H1 (cell line): ENCODE measurements around the gene ZBTB48. TPM values are rescaled to one million over a fixed set of nuclear protein-coding genes. Genes with fewer than 3 reads are reported as not detected.

Source experiments
- CTCF ChIA-PET: fragments of 300-600 bp; sonication (Branson Sonifier 250); formaldehyde crosslinking; loops from one replicate; lab custom pipeline; 2021; ENCODE audit not compliant: partially characterized antibody; lab: Charles Lee
- POLR2A ChIA-PET: fragments of 300-600 bp; sonication (Branson Sonifier 250); formaldehyde crosslinking; loops from one replicate; lab custom pipeline; 2021; ENCODE audit warnings: inconsistent platforms; ENCODE audit not compliant: partially characterized antibody; lab: Charles Lee
- DNase-seq, 2 experiments: peaks; one replicate each; pipeline versions ENCODE4 v3.0.0 to v3.0.0-alpha.2; 2010 to 2022; ENCODE audit warnings: low spot score in 2 of 2, low read depth in 1 of 2, mixed read lengths in 1 of 2
- FAIRE-seq: peaks from 2 replicates; lab custom pipeline; 2011; peaks lifted over from hg19 to GRCh38; lab: Jason Lieb, UNC
- H2AFZ ChIP-seq: 2 replicates; pipeline ENCODE4 v1.8.1; 2012; ENCODE audit warnings: low read length, inconsistent platforms
- H2AK5ac ChIP-seq: 2 replicates; pipeline ENCODE4 v1.6.1; 2013; ENCODE audit warnings: low read depth, low read length
- H2BK120ac ChIP-seq: replicated peaks from 2 replicates; pipeline ENCODE3; 2013; ENCODE audit warnings: low read depth, low read length, inconsistent platforms
- H2BK12ac ChIP-seq: 2 replicates; pipeline ENCODE4 v1.6.1; 2013; ENCODE audit warnings: low read depth, low read length
- H2BK15ac ChIP-seq: 2 replicates; pipeline ENCODE4 v1.6.1; 2013; ENCODE audit warnings: low read length
- H2BK20ac ChIP-seq: 2 replicates; pipeline ENCODE4 v1.6.1; 2013; ENCODE audit warnings: low read length
- H2BK5ac ChIP-seq: 2 replicates; pipeline ENCODE4 v1.6.1; 2013; ENCODE audit warnings: low read depth, low read length
- H3K14ac ChIP-seq: 2 replicates; pipeline ENCODE4 v1.6.1; 2013; ENCODE audit warnings: inconsistent platforms; ENCODE audit not compliant: insufficient read length
- H3K18ac ChIP-seq: 2 replicates; pipeline ENCODE4 v1.6.1; 2013; ENCODE audit warnings: low read length; ENCODE audit errors: extremely low read depth
- H3K23ac ChIP-seq: 2 replicates; pipeline ENCODE4 v1.6.1; 2013; ENCODE audit warnings: inconsistent platforms; ENCODE audit not compliant: insufficient read length
- H3K23me2 ChIP-seq: 2 replicates; pipeline ENCODE4 v1.6.1; 2013; ENCODE audit warnings: low read depth, low read length
- H3K27ac ChIP-seq: 2 replicates; pipeline ENCODE4 v1.6.1; 2011; ENCODE audit warnings: low read depth, low read length, inconsistent platforms
- H3K27me3 ChIP-seq, 4 experiments: replicated peaks in 1 of 4; 1 replicate in 1 of 4; 2 replicates in 3 of 4; pipeline versions ENCODE4 v1.6.1 to v1.8.1; 2011 to 2013; ENCODE audit warnings: low read length in 3 of 4, mild to moderate bottlenecking in 3 of 4, inconsistent platforms in 2 of 4, mixed read lengths in 2 of 4, moderate library complexity in 1 of 4; ENCODE audit not compliant: control insufficient read depth in 3 of 4, insufficient read depth in 3 of 4; ENCODE audit errors: extremely low read depth in 1 of 4
- H3K36me3 ChIP-seq, 4 experiments: 2 replicates each; pipeline versions ENCODE4 v1.6.1 to v1.8.1; 2011 to 2013; ENCODE audit warnings: mild to moderate bottlenecking in 4 of 4, low read length in 3 of 4, moderate library complexity in 2 of 4, control low read depth in 1 of 4, inconsistent platforms in 1 of 4; ENCODE audit not compliant: insufficient read depth in 4 of 4, control insufficient read depth in 2 of 4
- H3K4ac ChIP-seq: replicated peaks from 2 replicates; pipeline ENCODE3; 2013; ENCODE audit warnings: low read length, low read depth, mixed read lengths, inconsistent platforms; ENCODE audit not compliant: insufficient read length
- H3K4me1 ChIP-seq, 4 experiments: replicated peaks in 1 of 4; 1 replicate in 1 of 4; 2 replicates in 3 of 4; pipeline versions ENCODE4 v1.6.1 to v1.8.1; 2011 to 2013; ENCODE audit warnings: low read length in 3 of 4, inconsistent platforms in 2 of 4, mixed read lengths in 1 of 4; ENCODE audit not compliant: insufficient read depth in 4 of 4, control insufficient read depth in 3 of 4
- H3K4me2 ChIP-seq, 2 experiments: 2 replicates each; pipeline versions ENCODE4 v1.6.1 to v1.8.1; 2011 to 2013; ENCODE audit warnings: low read depth in 2 of 2, low read length in 2 of 2, control low read depth in 1 of 2, inconsistent platforms in 1 of 2, mild to moderate bottlenecking in 1 of 2; ENCODE audit not compliant: insufficient read depth in 1 of 2
- H3K4me3 ChIP-seq, 4 experiments: fragments of 200-600, 300-600 bp in 1 of 4; sonication (generic), shearing (Covaris generic), sonication (Bioruptor Twin) in 1 of 4; 2 replicates each; pipeline versions ENCODE4 v1.5.1 to v1.8.1; 2011 to 2016; ENCODE audit warnings: low read length in 4 of 4, low read depth in 3 of 4, control low read depth in 2 of 4, inconsistent platforms in 2 of 4, mild to moderate bottlenecking in 2 of 4, mixed read lengths in 1 of 4, moderate library complexity in 1 of 4; ENCODE audit not compliant: insufficient read depth in 2 of 4; ENCODE audit errors: extremely low read depth in 1 of 4
- H3K56ac ChIP-seq: replicated peaks from 2 replicates; pipeline ENCODE3; 2013; ENCODE audit warnings: low read depth, mild to moderate bottlenecking, mixed read lengths, low read length, inconsistent platforms; ENCODE audit not compliant: insufficient read length
- H3K79me1 ChIP-seq: 2 replicates; pipeline ENCODE4 v1.6.1; 2013; ENCODE audit warnings: low read depth, low read length, control low read depth
- H3K79me2 ChIP-seq, 2 experiments: 2 replicates each; pipeline versions ENCODE4 v1.6.1 to v1.8.1; 2012 to 2013; ENCODE audit warnings: low read length in 2 of 2, mild to moderate bottlenecking in 2 of 2, inconsistent platforms in 1 of 2; ENCODE audit not compliant: insufficient read depth in 2 of 2, control insufficient read depth in 1 of 2
- H3K9ac ChIP-seq, 4 experiments: replicated peaks in 1 of 4; 1 replicate in 1 of 4; 2 replicates in 3 of 4; pipeline versions ENCODE4 v1.6.1 to v1.8.1; 2011 to 2013; ENCODE audit warnings: low read depth in 3 of 4, low read length in 3 of 4, control low read depth in 2 of 4, mild to moderate bottlenecking in 2 of 4, moderate library complexity in 2 of 4, inconsistent platforms in 1 of 4; ENCODE audit errors: extremely low read depth in 1 of 4
- H3K9me3 ChIP-seq, 2 experiments: 2 replicates each; pipeline versions ENCODE4 v1.6.1 to v1.8.1; 2012 to 2013; ENCODE audit warnings: mild to moderate bottlenecking in 2 of 2, moderate library complexity in 2 of 2, control low read depth in 1 of 2, inconsistent platforms in 1 of 2, low read depth in 1 of 2, low read length in 1 of 2, mixed read lengths in 1 of 2; ENCODE audit not compliant: insufficient read depth in 2 of 2
- H4K20me1 ChIP-seq, 2 experiments: replicated peaks in 1 of 2; 2 replicates each; pipeline versions ENCODE3 to v1.8.1; 2011 to 2013; ENCODE audit warnings: inconsistent platforms in 2 of 2, low read length in 2 of 2, mild to moderate bottlenecking in 1 of 2; ENCODE audit not compliant: insufficient read depth in 2 of 2, control insufficient read depth in 1 of 2
- H4K5ac ChIP-seq: 2 replicates; pipeline ENCODE4 v1.6.1; 2013; ENCODE audit warnings: low read length, low read depth, mixed read lengths, inconsistent platforms; ENCODE audit not compliant: insufficient read length
- H4K8ac ChIP-seq: 2 replicates; pipeline ENCODE4 v1.8.0; 2013; ENCODE audit warnings: mild to moderate bottlenecking, moderate library complexity, low read length, inconsistent platforms; ENCODE audit not compliant: insufficient read depth; ENCODE audit errors: extremely low read depth
- H4K91ac ChIP-seq: replicated peaks from 2 replicates; pipeline ENCODE3; 2013; ENCODE audit warnings: low read length, mixed read lengths, inconsistent platforms; ENCODE audit not compliant: insufficient read length
- GABPA ChIP-seq: IDR thresholded peaks from 2 replicates; pipeline ENCODE4 v1.6.1; 2011; ENCODE audit warnings: mild to moderate bottlenecking, low read length, moderate library complexity, borderline replicate concordance; ENCODE audit not compliant: insufficient read depth
- JUN ChIP-seq: IDR thresholded peaks from 2 replicates; pipeline ENCODE4 v1.6.1; 2011; ENCODE audit warnings: low read depth, mild to moderate bottlenecking, improper control_type of control experiment, low read length
- POU5F1 ChIP-seq: IDR thresholded peaks from 2 replicates; pipeline ENCODE4 v1.6.1; 2011; ENCODE audit warnings: low read depth, mild to moderate bottlenecking, low read length, moderate library complexity
- SAP30 ChIP-seq: fragments of 300-600 bp; sonication (generic); IDR thresholded peaks from 2 replicates; pipeline ENCODE4 v1.7.1; 2012; ENCODE audit warnings: low read length, moderate library complexity, mild to moderate bottlenecking, inconsistent platforms; ENCODE audit not compliant: insufficient read depth, insufficient replicate concordance
- SUZ12 ChIP-seq: fragments of 200-600 bp; sonication (generic); IDR thresholded peaks from 2 replicates; pipeline ENCODE4 v1.6.1; 2012; ENCODE audit warnings: mild to moderate bottlenecking, inconsistent platforms, low read length, moderate library complexity, mixed read lengths
- YY1 ChIP-seq: IDR thresholded peaks from 2 replicates; pipeline ENCODE4 v1.6.1; 2011; ENCODE audit warnings: low read depth, mild to moderate bottlenecking, low read length
- ZNF274 ChIP-seq: IDR thresholded peaks from 2 replicates; pipeline ENCODE4 v1.7.0; 2012; ENCODE audit warnings: low read length, borderline replicate concordance; ENCODE audit errors: extremely low read depth
- WGBS, 2 experiments: shearing (Covaris generic) in 1 of 2; methylation state at CpG; one replicate each; pipeline versions ENCODE4 v1.1.6 to v1.1.7; 2013 to 2015; ENCODE audit warnings: low lambda C conversion rate in 2 of 2, mixed read lengths in 2 of 2, inconsistent platforms in 1 of 2, low coverage in 1 of 2, missing lambda C conversion rate in 1 of 2; ENCODE audit not compliant: insufficient replicate concordance in 2 of 2, insufficient coverage in 1 of 2, insufficient read length in 1 of 2; ENCODE audit errors: extremely low coverage in 1 of 2, missing lambda C conversion rate in 1 of 2; 5-methylcytosine and 5-hydroxymethylcytosine counted together
- polyA plus RNA-seq, 7 experiments: library from polyadenylated mRNA; depleted of rRNA in 3 of 7; stranded (reverse) in 5 of 7; unstranded in 2 of 7; fragments of >200 nt in 5 of 7; fragments of 200-250 nt in 2 of 7; gene quantifications; 1 replicate in 5 of 7; 2 replicates in 1 of 7; 4 replicates in 1 of 7; pipeline versions ENCODE4 v1.2.1 to v1.2.3, GENCODE V29; 2011 to 2013; ENCODE audit warnings: missing spikeins in 2 of 7, mixed read lengths in 2 of 7
- total RNA-seq: library from RNA; stranded (reverse); fragmentation: NEBNext Ultra II Directional; extraction: Animal tissue kit (Norgen Biotek cat#: 25700); gene quantifications from 2 replicates; pipeline ENCODE4 v1.2.1, GENCODE V29; 2021

Gene ZBTB48
- total and polyA plus RNA-seq, 2 of the 8 experiments (the other 6 are each of a cell fraction or from before 2014, with no cell fraction given): 28.2 to 28.8 TPM

- Histone ChIP-seq H3K27ac (no peak overlapping the region), H4K91ac (no peak overlapping the region), H3K4me1 (no peaks in the 10 kb centered on the region), H2AK5ac (no peak overlapping the region), H3K4me2 (no peak overlapping the region), H3K18ac (no peak overlapping the region), H3K56ac (no peak overlapping the region), H3K9ac (no peak overlapping the region), H2BK12ac (no peak overlapping the region), H3K4ac (no peak overlapping the region), H2BK20ac (no peak overlapping the region), H3K9me3 (no peaks in the 10 kb centered on the region), H3K79me1 (peaks cover 4% of the 10 kb centered on the region), H2BK5ac (0 out of 2 replicates have a peak overlapping the region, but pooled peaks have one; percentile 49), H4K5ac (no peak overlapping the region), H4K20me1 (peaks cover 2 to 33% of the 10 kb centered on the region in 2 experiments), H3K36me3 (peaks cover 0 to 32% (median 6%) of the 10 kb centered on the region in 4 experiments; a peak in 6 of 8 replicates), H2BK120ac (no peak overlapping the region), H4K8ac (no peak overlapping the region), H3K27me3 (no peaks in the 10 kb centered on the region), H3K23ac (no peak overlapping the region), H3K14ac (no peak overlapping the region), H2BK15ac (no peak overlapping the region), H2AFZ (no peak overlapping the region), H3K23me2 (no peaks in the 10 kb centered on the region), H3K4me3 (no peak overlapping the region), H3K79me2 (no peaks in the 10 kb centered on the region)
- ChIA-PET CTCF (interaction anchor here (0.8 to 2.1 kb wide), 12 partner anchors 8 to 98 kb away, joined by 3 to 11 read pairs (median 4); partner anchors contain the start of gene KLHL21), POLR2A (interaction anchor here (0.9 to 17.4 kb wide), 4 partner anchors 10 to 42 kb away, joined by 3 to 196 read pairs (median 6); partner anchors contain the start of gene KLHL21)
- FAIRE-seq (no peak), DNase-seq (no peak)
- TF ChIP-seq SAP30 (no peak), SUZ12 (no peak), JUN (no peak), ZNF274 (no peak), YY1 (no peak), POU5F1 (no peak), GABPA (no peak)
- WGBS, 2 experiments: 86% methylated on average over 21 of the region's 25 CpGs; no CpG with 5 or more reads in 1 of the 2 experiments
These were observed 8.5 kb downstream of the ZBTB48 start for GRCh38 chr1:6588128-6588892.
